HCT116 (cell line): ENCODE data around the gene OSGIN1.

Source experiments
- POLR2AphosphoS5 ChIP-seq: IDR thresholded peaks from 2 replicates; pipeline ENCODE4 v1.6.1; 2011; ENCODE audit warnings: mild to moderate bottlenecking, low read depth, low read length, moderate library complexity
- RAD21 ChIP-seq: IDR thresholded peaks from 2 replicates; pipeline ENCODE4 v1.6.1; 2012; ENCODE audit warnings: low read depth, mild to moderate bottlenecking
- YY1 ChIP-seq: IDR thresholded peaks from 2 replicates; pipeline ENCODE4 v1.6.1; 2011; ENCODE audit warnings: low read length, low read depth, moderate library complexity, mild to moderate bottlenecking; ENCODE audit not compliant: insufficient replicate concordance; ENCODE audit errors: extremely low read depth
- TF ChIP-seq, protein P1 (sequence below), 3 experiments: fragments of 200-600 bp in 1 of 3; sonication (generic) in 1 of 3; IDR thresholded peaks in 2 of 3; conservative IDR thresholded peaks in 1 of 3; 2 replicates each; pipeline ENCODE4 v1.5.1; 2012 to 2017; ENCODE audit warnings: low read depth in 2 of 3, low read length in 2 of 3, antibody characterized with exemption in 1 of 3, borderline replicate concordance in 1 of 3, control low read depth in 1 of 3, mild to moderate bottlenecking in 1 of 3, mixed read lengths in 1 of 3, mixed run types in 1 of 3, moderate library complexity in 1 of 3; ENCODE audit not compliant: insufficient read depth in 1 of 3
- TF ChIP-seq, protein P2 (sequence below): IDR thresholded peaks from 2 replicates; pipeline ENCODE4 v1.6.1; 2012

DNA sequence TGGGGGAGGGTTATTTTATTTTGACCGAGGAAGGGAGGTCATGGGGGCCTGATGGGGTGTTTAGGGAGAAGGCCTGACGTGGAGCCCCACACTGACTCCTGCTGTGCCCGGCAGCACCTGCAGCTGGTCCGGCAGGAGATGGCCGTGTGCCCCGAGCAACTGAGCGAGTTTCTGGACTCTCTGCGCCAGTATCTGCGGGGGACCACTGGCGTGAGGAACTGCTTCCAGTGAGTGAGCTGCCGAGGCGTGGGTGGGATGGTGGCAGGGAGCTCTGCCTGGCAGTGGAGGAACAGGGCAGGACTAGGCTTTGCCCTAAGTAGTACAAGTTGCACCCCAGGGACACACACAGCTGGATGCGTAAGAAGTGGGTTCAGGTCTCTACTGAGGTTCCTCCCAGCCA lies 45.1 kb downstream of the OSGIN1 start:
- TF ChIP-seq YY1, result no peak
- TF ChIP-seq POLR2AphosphoS5, result no peak
- TF ChIP-seq, protein P1, sequence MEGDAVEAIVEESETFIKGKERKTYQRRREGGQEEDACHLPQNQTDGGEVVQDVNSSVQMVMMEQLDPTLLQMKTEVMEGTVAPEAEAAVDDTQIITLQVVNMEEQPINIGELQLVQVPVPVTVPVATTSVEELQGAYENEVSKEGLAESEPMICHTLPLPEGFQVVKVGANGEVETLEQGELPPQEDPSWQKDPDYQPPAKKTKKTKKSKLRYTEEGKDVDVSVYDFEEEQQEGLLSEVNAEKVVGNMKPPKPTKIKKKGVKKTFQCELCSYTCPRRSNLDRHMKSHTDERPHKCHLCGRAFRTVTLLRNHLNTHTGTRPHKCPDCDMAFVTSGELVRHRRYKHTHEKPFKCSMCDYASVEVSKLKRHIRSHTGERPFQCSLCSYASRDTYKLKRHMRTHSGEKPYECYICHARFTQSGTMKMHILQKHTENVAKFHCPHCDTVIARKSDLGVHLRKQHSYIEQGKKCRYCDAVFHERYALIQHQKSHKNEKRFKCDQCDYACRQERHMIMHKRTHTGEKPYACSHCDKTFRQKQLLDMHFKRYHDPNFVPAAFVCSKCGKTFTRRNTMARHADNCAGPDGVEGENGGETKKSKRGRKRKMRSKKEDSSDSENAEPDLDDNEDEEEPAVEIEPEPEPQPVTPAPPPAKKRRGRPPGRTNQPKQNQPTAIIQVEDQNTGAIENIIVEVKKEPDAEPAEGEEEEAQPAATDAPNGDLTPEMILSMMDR (IDR thresholded peaks at IDR 0.05 in 2 of 3, conservative IDR thresholded peaks at IDR 0.05 in 1 of 3; ENCODE audit: borderline replicate concordance in 1 of 3, insufficient read depth in 1 of 3, low read depth in 2 of 3, low read length in 2 of 3), result no peak
- TF ChIP-seq, protein P2, sequence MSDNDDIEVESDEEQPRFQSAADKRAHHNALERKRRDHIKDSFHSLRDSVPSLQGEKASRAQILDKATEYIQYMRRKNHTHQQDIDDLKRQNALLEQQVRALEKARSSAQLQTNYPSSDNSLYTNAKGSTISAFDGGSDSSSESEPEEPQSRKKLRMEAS, result no peak
- TF ChIP-seq RAD21, result no peak
